K562 (cell line): ENCODE measurements around the gene CDK5R1. TPM values are rescaled to one million over a fixed set of nuclear protein-coding genes. Genes with fewer than 3 reads are reported as not detected.
A peak's percentile ranks its signal among the peaks of the same experiment; 100 is the strongest.

Experiments
- ATAC-seq: fragments of 200-7000 bp; cut with Tn5 transposase; 3 replicates; pipeline ENCODE4 v1.9.1; 2020; ENCODE audit warnings: moderate library complexity
- BruUV-seq: library from RNA; stranded (reverse); fragments of 400-500 nt; replicated peaks from 2 replicates; lab custom pipeline; 2021; lab: Mats Ljungman, UMichigan
- CTCF ChIA-PET: fragments of 300-600 bp; formaldehyde crosslinking; extraction: SDS; loops from one replicate; lab custom pipeline; 2021; ENCODE audit warnings: low intra/inter-chr PET ratio; lab: Yijun Ruan, JAX
- POLR2A ChIA-PET: fragments of 300-600, 350-650 bp; sonication (Branson Sonifier 250); formaldehyde crosslinking; extraction: SDS; loops from one replicate; lab custom pipeline; 2021; ENCODE audit warnings: antibody characterized with exemption, inconsistent platforms; lab: Yijun Ruan, JAX
- DNase-seq, 4 experiments: peaks; one replicate each; pipeline versions ENCODE4 v3.0.0 to v3.0.0-alpha.2; 2011 to 2018; ENCODE audit warnings: low spot score in 3 of 4, mixed read lengths in 3 of 4; ENCODE audit errors: extremely low read depth in 1 of 4
- FAIRE-seq: peaks from 2 replicates; lab custom pipeline; 2011; peaks lifted over from hg19 to GRCh38; lab: Jason Lieb, UNC
- H2AFZ ChIP-seq: 2 replicates; pipeline ENCODE4 v1.6.0; 2011; ENCODE audit warnings: low read depth, low read length, control low read depth, inconsistent platforms
- H3K27ac ChIP-seq: fragments of 200-600 bp; 3 replicates; pipeline ENCODE4 v1.8.0; 2011; ENCODE audit warnings: low read depth, mild to moderate bottlenecking, control low read depth, inconsistent platforms, low read length, moderate library complexity, mixed read lengths; ENCODE audit errors: extremely low read depth
- H3K27me3 ChIP-seq, 2 experiments: fragments of 300-600 bp in 1 of 2; 2 replicates in 1 of 2; 3 replicates in 1 of 2; pipeline versions ENCODE4 v1.6.0 to v1.8.0; 2011; ENCODE audit warnings: inconsistent platforms in 2 of 2, low read length in 2 of 2, mild to moderate bottlenecking in 1 of 2, mixed read lengths in 1 of 2, moderate library complexity in 1 of 2; ENCODE audit not compliant: control insufficient read depth in 2 of 2, insufficient read depth in 2 of 2
- H3K36me3 ChIP-seq: fragments of 300-600 bp; 3 replicates; pipeline ENCODE4 v1.8.0; 2011; ENCODE audit warnings: mild to moderate bottlenecking, low read length, inconsistent platforms; ENCODE audit not compliant: control insufficient read depth, insufficient read depth
- H3K4me1 ChIP-seq, 2 experiments: fragments of 200-600 bp in 1 of 2; replicated peaks in 1 of 2; 2 replicates in 1 of 2; 3 replicates in 1 of 2; pipeline versions ENCODE4 v1.5.1 to v1.8.0; 2011; ENCODE audit warnings: inconsistent platforms in 2 of 2, low read length in 2 of 2, mild to moderate bottlenecking in 1 of 2, mixed read lengths in 1 of 2, moderate library complexity in 1 of 2; ENCODE audit not compliant: control insufficient read depth in 2 of 2, insufficient read depth in 2 of 2
- H3K4me2 ChIP-seq: 2 replicates; pipeline ENCODE4 v1.6.1; 2011; ENCODE audit warnings: low read length, control low read depth, inconsistent platforms, mixed read lengths; ENCODE audit not compliant: insufficient read depth
- H3K4me3 ChIP-seq: fragments of 200-600 bp; sonication (generic), shearing (Covaris generic); 2 replicates; pipeline ENCODE4 v1.5.1; 2016; ENCODE audit warnings: control low read depth, inconsistent platforms
- H3K79me2 ChIP-seq: fragments of 200-600 bp; 3 replicates; pipeline ENCODE4 v1.8.0; 2011; ENCODE audit warnings: low read length, inconsistent platforms; ENCODE audit not compliant: control insufficient read depth, insufficient read depth
- H3K9ac ChIP-seq, 2 experiments: 2 replicates each; pipeline versions ENCODE4 v1.6.0 to v1.6.1; 2011; ENCODE audit warnings: low read depth in 2 of 2, low read length in 2 of 2, control low read depth in 1 of 2, inconsistent platforms in 1 of 2, mild to moderate bottlenecking in 1 of 2, mixed read lengths in 1 of 2; ENCODE audit not compliant: insufficient read depth in 1 of 2
- H3K9me1 ChIP-seq: one replicate; pipeline ENCODE4 v1.6.0; 2011; ENCODE audit warnings: inconsistent platforms, mild to moderate bottlenecking, low read length, moderate library complexity; ENCODE audit not compliant: control insufficient read depth, insufficient read depth
- H3K9me3 ChIP-seq: replicated peaks from 2 replicates; pipeline ENCODE4 v1.5.1; 2011; ENCODE audit warnings: low read depth, low read length, inconsistent platforms; ENCODE audit not compliant: control insufficient read depth, insufficient read depth
- H4K20me1 ChIP-seq: replicated peaks from 2 replicates; pipeline ENCODE4 v1.6.1; 2011; ENCODE audit warnings: low read length, inconsistent platforms, mixed read lengths; ENCODE audit not compliant: control insufficient read depth, insufficient read depth
- EGR1 ChIP-seq: fragments of 450-650 bp; conservative IDR thresholded peaks from 2 replicates; pipeline ENCODE4 v1.6.1; 2017; ENCODE audit warnings: mild to moderate bottlenecking
- KLF16 ChIP-seq: IDR thresholded peaks from 2 replicates; pipeline ENCODE4 v1.6.1; 2016; ENCODE audit warnings: antibody characterized with exemption
- PHB2 ChIP-seq: fragments of 450-650 bp; IDR thresholded peaks from 2 replicates; pipeline ENCODE4 v1.6.1; 2017; ENCODE audit warnings: low read depth
- POLR2G ChIP-seq: fragments of 200-400 bp; formaldehyde crosslinking; IDR thresholded peaks from 2 replicates; pipeline ENCODE4 v1.6.1; 2017; ENCODE audit warnings: low read depth, mild to moderate bottlenecking, antibody characterized with exemption, low read length, moderate library complexity
- SPI1 ChIP-seq: IDR thresholded peaks from 2 replicates; pipeline ENCODE4 v1.6.1; 2011; ENCODE audit warnings: low read depth, low read length, control low read depth, borderline replicate concordance
- ZBTB7A ChIP-seq: IDR thresholded peaks from 2 replicates; pipeline ENCODE4 v1.6.1; 2011; ENCODE audit warnings: low read depth, mild to moderate bottlenecking, low read length, moderate library complexity, borderline replicate concordance; ENCODE audit not compliant: control insufficient read depth
- WGBS: fragments of 100-300 bp; shearing (Covaris generic); methylation state at CpG from one replicate; pipeline ENCODE4 v1.1.6; 2016; ENCODE audit warnings: low coverage, mixed read lengths; ENCODE audit not compliant: insufficient coverage; ENCODE audit errors: missing lambda C conversion rate; 5-methylcytosine and 5-hydroxymethylcytosine counted together
- in situ Hi-C: fragments of 300-500 bp; cut with MboI; formaldehyde crosslinking; loops from 4 replicates; pipeline ENCODE4 v1.15.0; 2018; ENCODE audit warnings: inconsistent platforms, mixed read lengths
- intact Hi-C: fragments of 100-400 bp; cut with micrococcal nuclease; formaldehyde crosslinking; loops from 2 replicates; pipeline ENCODE4 v1.14.2; 2022
- polyA plus RNA-seq, 8 experiments: library from polyadenylated mRNA; depleted of rRNA in 4 of 8; stranded (reverse) in 5 of 8; unstranded in 3 of 8; fragments of >200 nt; fragmentation: Nextera tagmentation in 2 of 8; fragmentation: Illumina TruSeq in 1 of 8; extraction: Ambion mirVana in 2 of 8; extraction: Trizol in 1 of 8; gene quantifications; 2 replicates each; pipeline versions ENCODE4 v1.2.1 to v1.2.3, GENCODE V29; 2011 to 2014; ENCODE audit warnings: inconsistent platforms in 1 of 8, missing spikeins in 1 of 8
- total RNA-seq, 7 experiments: library from RNA; depleted of rRNA in 6 of 7; stranded (reverse); fragments of >200 nt in 6 of 7; fragmentation: Illumina TruSeq in 2 of 7; extraction: Trizol in 2 of 7; gene quantifications; 2 replicates each; pipeline versions ENCODE4 v1.2.1 to v1.2.3, GENCODE V29; 2011 to 2021; ENCODE audit warnings: low replicate concordance in 1 of 7
- TF ChIP-seq, protein P1 (sequence below): IDR thresholded peaks from 3 replicates; pipeline ENCODE4 v1.6.1; 2011; ENCODE audit warnings: borderline replicate concordance, mild to moderate bottlenecking; ENCODE audit not compliant: insufficient read length, insufficient read depth

The CDK5R1 gene
- total and polyA plus RNA-seq, 9 of the 15 experiments (the other 6 are each of a cell fraction or from before 2014, with no cell fraction given), result 0.10 to 4.8 (median 2.3) TPM

DNA sequence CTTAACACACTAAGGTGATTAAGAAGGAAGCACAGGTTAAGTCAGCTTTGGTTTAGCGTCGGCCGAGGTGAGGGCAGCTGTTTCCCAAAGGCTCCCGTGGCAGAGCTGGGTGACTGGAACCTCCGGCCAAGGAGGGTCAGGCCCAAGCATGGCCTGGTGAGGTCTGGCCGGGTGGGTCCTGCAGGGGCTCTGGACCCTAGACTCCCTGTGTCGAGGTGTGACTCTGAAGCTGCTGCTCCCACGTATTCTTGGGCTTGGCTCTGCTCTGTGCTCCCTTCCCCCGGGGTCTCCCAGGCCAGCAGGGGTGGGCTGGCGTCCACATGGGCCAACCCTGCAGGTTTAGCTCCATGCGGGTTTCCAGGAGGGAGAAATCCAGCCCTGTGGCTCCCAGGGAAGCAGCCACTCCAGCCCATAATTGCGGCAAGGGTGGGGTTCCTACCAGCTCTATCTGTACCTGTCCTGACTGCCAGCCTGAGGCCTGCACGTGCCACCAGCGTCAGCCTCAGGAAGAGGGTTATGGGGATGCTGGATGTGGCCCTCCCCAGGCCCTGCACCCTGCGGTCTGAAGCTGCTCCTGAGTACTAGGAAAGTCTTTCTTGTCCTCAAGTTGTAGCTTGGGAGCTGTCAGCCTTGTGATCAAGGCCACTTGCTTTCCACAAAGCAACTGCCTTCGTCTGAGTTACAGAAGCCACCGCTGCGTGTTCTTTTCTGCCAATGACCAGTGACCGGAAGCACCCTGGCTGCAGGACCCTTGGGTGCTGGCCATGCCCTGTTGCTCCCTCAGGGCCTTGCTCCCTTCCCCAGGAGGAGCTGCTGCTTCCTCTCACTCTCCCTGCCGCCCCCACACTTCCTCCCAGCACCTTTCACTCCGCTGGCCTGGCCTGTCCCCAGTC, 4.8 kb downstream of the CDK5R1 start:
- H3K9me3 ChIP-seq, result no peaks in the 10 kb centered on the region
- H3K4me1 ChIP-seq, result peaks cover 7 to 40% of the 10 kb centered on the region in 2 experiments; a peak in 4 of 5 replicates
- no peaks in the 10 kb centered on the region for H3K27me3 ChIP-seq
- peak; percentile 61 for ATAC-seq
- DNase-seq, result peak; percentile 31 to 56 (median 42)
- no peak overlapping the region for H3K4me2 ChIP-seq
- ChIA-PET POLR2A (interaction anchor here (0.5 to 1.2 kb wide), 4 partner anchors 131 to 465 kb away, joined by 3 to 6 read pairs (median 4); no protein-coding TSS in a partner anchor), CTCF (no interaction called here)
- 0 out of 2 replicates have a peak overlapping the region, but pooled peaks have one; percentile 29 for H2AFZ ChIP-seq
- peak overlapping the region in 1 of 2 experiments; percentile 80; a peak in 2 of 4 replicates for H3K9ac ChIP-seq
- H4K20me1 ChIP-seq, result 0 out of 2 replicates have a peak, but pooled peaks cover 2% of the 10 kb centered on the region
- TF ChIP-seq, protein P1, sequence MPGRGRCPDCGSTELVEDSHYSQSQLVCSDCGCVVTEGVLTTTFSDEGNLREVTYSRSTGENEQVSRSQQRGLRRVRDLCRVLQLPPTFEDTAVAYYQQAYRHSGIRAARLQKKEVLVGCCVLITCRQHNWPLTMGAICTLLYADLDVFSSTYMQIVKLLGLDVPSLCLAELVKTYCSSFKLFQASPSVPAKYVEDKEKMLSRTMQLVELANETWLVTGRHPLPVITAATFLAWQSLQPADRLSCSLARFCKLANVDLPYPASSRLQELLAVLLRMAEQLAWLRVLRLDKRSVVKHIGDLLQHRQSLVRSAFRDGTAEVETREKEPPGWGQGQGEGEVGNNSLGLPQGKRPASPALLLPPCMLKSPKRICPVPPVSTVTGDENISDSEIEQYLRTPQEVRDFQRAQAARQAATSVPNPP, result no peak
- no peak for TF ChIP-seq KLF16
- no peak for TF ChIP-seq PHB2
- TF ChIP-seq EGR1, result peak; percentile 95
- peak; percentile 39; the same call in 1 of the 2 replicates for TF ChIP-seq POLR2G
- peak; percentile 56; the same call in 1 of the 2 replicates for TF ChIP-seq SPI1
- peak; percentile 32; the same call in 1 of the 2 replicates for TF ChIP-seq ZBTB7A
- TF ChIP-seq, all 486 proteins: peak for 4
- Histone ChIP-seq H3K4me3 (no peak overlapping the region), H3K36me3 (peaks cover 35% of the 10 kb centered on the region; the same call in 2 of the 3 replicates), H3K27ac (peak overlapping the region; percentile 14; the same call in 1 of the 3 replicates), H3K9me1 (no peaks in the 10 kb centered on the region), H3K79me2 (peaks cover 17% of the 10 kb centered on the region; the same call in 2 of the 3 replicates)
- BruUV-seq, result no TSS peak
- 66% methylated on average over 21 of the region's 21 CpGs for WGBS
- in situ Hi-C loops (no loop called here), intact Hi-C loops (no loop called here)
- FAIRE-seq, result peak; percentile 63
